Activated gamma-delta T cell treated with anti-CD3 and anti-CD28 coated beads, Interleukin-2, amount 50 U/mL, for 16 hours (primary cell): Measurements from ENCODE around the gene EGR4.

Source experiments
- DNase-seq: peaks from one replicate; pipeline ENCODE4 v3.0.0-alpha.2; 2020; ENCODE audit warnings: low read depth

EGR4 gene

GRCh38 chr2:73290049-73290839 lies 3.1 kb downstream of the EGR4 start:
- peak; percentile 39 for DNase-seq

- DNase-seq = no peak
Measured at GRCh38 chr2:73289304-73289703, 4.0 kb downstream of the EGR4 start.

- no peak for DNase-seq
Measured at GRCh38 chr2:73286134-73286655, 7.2 kb downstream of the EGR4 start.

- no peak for DNase-seq
Measured at GRCh38 chr2:73285159-73285739, 8.1 kb downstream of the EGR4 start.

- peak; percentile 57 for DNase-seq
Measured at GRCh38 chr2:73284296-73285158, 8.8 kb downstream of the EGR4 start, which contains the start of gene FBXO41. TSS of gene FBXO41 (minus strand) at chr2:73284478. CDS start at chr2:73269630, 14,848 bp downstream.

GRCh38 chr2:73283545-73284295 lies 9.6 kb downstream of the EGR4 start:
- no peak for DNase-seq

GRCh38 chr2:73282924-73283544 lies 10.3 kb downstream of the EGR4 start:
- no peak for DNase-seq

- DNase-seq = no peak
Measured at GRCh38 chr2:73281244-73281643, 12.1 kb downstream of the EGR4 start.

- no peak for DNase-seq
Measured at GRCh38 chr2:73279852-73280251, 13.5 kb downstream of the EGR4 start.

- no peak for DNase-seq
Measured at GRCh38 chr2:73272270-73272669, 21.1 kb downstream of the EGR4 start.

GRCh38 chr2:73269686-73270465 lies 23.5 kb downstream of the EGR4 start:
- no peak for DNase-seq

GRCh38 chr2:73268830-73269685 lies 24.3 kb downstream of the EGR4 start:
- peak; percentile 61 for DNase-seq

GRCh38 chr2:73268366-73268829 lies 24.9 kb downstream of the EGR4 start:
- DNase-seq = no peak

- DNase-seq = no peak
Measured at GRCh38 chr2:73267008-73267407, 26.3 kb downstream of the EGR4 start.

GRCh38 chr2:73266061-73266901 lies 27.1 kb downstream of the EGR4 start:
- no peak for DNase-seq

- no peak for DNase-seq
Measured at GRCh38 chr2:73265298-73266060, 27.9 kb downstream of the EGR4 start.

- no peak for DNase-seq
Measured at GRCh38 chr2:73264783-73265182, 28.6 kb downstream of the EGR4 start.

GRCh38 chr2:73264332-73264606 lies 29.1 kb downstream of the EGR4 start:
- no peak for DNase-seq
